HG03159 (cell line): Measurements from ENCODE around the gene IL18RAP.

ENCODE experiments used
- ATAC-seq: cut with Tn5 transposase; IDR thresholded peaks from one replicate; pipeline ENCODE4 v1.9.1; 2021; ENCODE audit warnings: mild to moderate bottlenecking, moderate library complexity; ENCODE audit not compliant: unreplicated experiment

The IL18RAP gene

DNA sequence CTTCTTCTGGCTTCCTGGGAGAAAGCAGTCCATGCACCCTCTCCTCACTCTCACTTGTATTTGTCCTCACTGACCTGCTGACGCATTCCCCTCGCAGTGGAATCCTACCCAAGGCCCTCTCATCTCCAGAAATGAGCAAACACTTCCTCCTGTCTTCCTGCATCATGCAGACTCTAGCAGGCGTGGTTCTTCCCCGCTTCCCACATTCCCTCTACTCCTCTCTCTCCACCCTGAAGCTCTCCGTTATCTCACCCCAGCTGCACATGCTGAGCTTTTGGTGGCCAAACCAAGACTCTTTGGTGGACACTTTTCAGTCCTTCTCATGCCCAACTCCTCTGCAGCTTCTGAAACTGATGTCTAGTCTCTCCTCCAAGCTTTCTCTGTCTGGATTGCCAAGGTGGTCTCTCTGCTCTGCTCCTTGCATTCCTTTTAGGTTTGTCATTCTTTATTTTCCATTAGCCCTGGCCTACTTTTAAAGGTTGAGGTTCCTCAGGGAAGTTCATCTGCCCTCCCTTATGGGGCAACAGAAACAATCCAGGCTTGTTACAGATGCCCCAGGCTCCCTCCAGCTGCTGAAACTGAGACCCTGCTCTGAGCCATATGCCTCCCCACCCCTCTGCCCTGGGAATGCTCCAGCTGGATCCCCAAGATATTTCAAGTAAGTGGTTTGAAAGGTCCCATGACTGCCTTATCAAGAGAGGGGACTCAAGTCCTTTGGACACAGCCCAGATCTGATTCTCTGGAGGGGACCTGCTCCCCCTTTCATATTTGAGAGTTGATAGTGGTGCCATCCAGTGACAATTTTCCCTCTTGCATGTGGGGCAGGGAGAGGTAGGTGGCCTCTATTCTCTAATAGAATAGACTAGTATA is 835 bp upstream of the IL18RAP start:
- no peak for ATAC-seq

DNA sequence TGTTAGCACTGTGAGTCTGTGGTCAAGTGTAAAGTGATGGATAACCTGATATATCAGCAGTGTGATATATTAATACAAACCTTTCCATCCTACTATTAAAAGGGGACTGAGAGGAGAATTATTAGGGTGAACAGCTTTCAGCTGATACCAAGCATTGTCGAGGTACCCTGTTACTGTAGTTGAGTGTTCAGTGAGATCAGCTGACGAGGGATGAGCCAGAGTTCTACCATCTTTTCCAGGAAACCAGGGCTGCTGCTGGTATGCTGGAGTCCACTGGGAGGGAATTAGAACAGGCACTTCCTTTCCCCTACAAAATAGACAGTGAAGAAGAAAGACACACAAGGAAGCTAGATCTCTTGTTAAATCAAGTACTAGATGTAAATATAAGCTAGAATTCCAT is 408 bp downstream of the IL18RAP start:
- no peak for ATAC-seq

DNA sequence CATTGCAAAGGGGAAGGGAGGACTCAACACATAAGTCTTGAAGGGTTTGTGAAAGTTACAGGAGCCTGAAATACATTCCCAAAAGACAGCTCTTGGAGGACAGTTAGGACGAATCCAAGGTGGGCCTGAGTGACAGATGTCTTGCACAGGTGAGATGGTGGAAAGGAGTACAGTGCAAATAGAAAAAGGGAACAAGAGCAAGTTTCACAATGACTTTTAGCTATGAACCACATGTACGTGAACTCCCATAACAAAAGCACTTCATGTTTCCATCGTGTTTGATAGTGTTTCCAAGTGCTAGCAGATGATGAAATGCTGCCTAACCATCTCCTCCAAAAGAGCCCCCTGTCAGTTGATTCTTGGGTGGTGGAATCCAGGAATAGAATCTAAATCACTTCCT is 1.8 kb downstream of the IL18RAP start:
- peak; percentile 89 for ATAC-seq

DNA sequence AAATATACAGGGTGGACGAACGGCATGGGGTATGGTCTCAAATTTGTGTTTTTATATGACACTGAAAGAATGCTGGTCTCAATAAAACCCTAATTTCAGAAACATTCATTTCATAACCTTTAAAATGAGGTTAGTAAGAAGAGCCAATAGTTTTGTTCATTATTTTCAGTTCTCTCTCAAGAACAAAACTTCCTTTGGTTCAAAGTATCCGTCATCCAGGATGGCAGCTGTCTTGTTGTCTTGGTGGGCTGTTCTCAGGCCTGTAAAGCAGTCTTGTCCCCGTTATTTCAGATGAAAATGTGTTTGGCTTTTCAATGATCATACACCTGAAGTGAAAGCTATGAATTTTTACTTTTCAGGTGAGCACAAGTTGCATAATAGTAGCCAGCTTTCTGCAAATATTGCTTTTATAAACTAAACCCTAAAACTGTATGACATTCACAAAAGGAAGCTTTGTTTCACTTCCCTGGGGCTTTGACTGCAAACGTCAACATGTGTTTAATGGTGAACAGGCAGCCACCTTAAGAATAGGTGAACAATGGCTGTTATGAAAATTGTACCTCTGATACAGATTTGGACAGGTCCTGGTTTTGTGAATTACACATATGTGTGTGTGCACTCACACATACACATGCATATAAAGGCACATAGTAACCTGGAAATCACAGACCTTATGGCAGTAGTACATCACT is 2.6 kb downstream of the IL18RAP start:
- ATAC-seq: peak; percentile 37

DNA sequence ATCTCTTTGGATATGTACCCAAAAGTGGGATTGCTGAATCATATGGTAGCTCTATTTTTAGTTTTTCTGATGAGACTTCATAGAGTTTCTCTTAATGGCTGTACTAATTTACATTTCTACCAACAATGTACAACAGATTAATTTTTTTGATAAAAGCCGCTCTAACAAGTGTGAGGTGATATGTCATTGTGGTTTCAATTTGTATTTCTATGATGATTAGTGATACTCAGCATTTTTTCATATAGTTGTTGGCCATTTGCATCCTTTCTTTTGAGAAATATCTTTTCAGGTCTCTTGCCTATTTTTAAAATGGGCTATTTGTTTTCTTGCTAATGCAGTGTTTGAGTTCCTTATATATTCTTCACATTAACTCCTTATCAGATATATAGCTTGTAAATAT is 4.3 kb downstream of the IL18RAP start:
- ATAC-seq: no peak

DNA sequence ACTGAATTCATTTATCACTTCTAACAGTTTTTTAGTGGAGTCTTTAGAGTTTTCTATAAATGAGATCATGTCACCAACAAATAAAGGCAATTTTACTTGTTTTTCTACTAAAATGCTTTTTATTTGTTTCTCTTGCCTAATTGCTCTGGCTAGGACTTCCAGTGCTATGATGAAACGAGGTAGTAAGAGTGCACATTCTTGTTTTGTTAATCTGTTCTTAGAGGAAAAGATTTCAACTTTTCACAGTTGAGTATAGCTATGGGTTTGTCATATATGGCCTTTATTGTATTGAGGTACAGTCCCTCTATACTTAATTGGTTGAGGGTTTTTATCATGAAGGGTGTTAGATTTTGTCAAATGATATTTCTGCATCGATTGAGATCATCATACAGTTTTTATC is 5.6 kb downstream of the IL18RAP start:
- ATAC-seq: no peak

DNA sequence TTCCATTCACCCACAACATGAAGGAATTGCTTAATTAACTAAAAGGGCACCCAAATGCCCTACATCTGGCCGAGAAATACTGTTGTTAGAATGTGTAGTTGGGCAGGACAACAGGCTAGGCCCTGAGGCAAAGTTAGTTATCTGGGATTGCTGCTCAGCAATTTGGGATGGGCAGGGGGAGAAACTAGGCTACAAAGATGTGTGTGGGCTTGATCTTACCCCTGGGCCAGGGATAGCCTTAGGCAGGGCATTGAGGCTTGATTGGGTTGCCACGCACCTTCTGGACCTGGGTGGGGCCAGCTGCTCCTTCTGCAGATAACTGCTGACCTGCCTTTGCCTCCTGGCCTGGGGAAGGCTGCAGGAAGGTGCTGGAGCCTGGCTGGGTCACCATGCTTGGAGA is 9.4 kb downstream of the IL18RAP start:
- no peak for ATAC-seq

DNA sequence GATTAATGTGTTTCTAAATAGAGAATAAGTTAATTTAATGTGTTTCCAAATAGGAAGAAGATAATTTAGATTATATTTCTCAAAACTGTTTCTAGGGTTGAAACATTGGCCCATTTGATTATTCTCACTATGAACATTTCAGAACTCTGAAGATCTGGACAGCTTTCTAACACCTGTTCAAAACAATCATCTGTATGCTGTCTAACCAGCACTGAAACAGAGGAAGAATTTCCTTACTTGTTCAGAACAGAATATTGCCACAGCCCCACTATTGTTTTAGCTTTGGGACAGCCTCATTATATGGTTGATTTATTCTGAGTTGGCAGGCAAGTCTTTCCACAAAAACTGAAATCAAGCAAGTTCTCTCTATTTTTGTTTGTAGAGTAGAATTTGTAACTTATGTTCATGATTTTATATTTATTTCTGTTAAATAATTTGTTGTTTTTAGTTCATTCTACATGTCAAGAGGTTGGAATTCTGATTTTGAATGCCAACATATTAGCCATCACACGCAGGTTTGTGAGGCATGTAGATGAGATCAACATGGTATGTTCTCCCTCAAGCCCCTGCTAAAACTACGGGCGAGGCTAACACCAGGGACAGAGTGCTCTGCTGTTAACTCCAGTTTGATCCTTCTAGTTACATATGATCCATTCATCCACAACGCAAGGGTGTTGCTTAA is 11.2 kb downstream of the IL18RAP start:
- no peak for ATAC-seq

DNA sequence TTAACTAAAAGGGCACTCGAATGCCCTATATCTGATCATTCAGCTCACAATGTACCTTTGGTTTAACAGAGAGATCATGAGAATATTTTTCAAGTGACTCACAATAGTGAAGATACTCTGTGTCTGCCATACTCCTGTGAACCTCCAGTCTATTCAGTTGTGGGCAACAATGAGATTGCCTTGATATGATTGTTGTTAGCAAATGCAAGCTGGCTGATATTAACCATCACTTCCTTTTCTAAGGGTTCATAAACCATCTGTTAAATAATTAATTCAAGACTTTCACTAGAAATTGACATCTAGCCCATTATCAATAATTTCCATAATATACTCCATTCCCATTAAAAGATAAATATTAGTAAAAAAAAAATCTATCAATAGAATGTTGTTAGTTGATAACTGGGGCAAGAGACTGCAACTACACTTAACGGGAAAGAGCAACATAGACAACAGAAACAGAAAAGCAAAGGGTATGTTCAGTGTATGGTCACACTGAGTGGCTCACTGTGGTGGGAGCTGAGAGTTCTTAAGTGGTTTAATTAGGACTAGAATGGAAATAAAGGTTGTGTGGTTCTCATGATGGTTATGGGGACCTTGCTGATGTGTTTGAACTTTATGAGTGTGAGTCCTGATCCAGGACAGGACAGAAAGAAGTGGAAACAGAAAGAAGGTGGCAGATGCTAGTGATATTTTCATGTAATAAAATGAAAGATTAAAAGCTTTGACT is 11.9 kb downstream of the IL18RAP start:
- peak; percentile 65 for ATAC-seq

DNA sequence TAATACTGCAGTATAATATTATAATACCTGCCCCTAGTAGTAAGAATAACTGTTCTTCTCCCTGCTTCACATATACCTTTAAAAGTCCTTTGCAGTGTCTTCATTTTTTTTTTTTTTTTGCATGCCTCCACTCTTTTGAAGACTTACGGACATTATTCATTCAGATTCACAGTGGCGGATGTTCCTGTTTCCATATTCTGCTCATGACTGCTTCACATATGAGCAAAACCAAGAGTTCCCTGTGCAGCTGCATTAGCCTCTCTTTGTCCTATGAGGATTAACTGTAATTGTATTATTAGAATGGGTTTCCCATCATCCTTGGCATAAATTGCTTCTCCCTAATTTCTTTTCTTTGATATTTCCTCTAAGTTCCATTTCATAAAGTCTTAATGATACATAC is 12.8 kb downstream of the IL18RAP start:
- no peak for ATAC-seq

DNA sequence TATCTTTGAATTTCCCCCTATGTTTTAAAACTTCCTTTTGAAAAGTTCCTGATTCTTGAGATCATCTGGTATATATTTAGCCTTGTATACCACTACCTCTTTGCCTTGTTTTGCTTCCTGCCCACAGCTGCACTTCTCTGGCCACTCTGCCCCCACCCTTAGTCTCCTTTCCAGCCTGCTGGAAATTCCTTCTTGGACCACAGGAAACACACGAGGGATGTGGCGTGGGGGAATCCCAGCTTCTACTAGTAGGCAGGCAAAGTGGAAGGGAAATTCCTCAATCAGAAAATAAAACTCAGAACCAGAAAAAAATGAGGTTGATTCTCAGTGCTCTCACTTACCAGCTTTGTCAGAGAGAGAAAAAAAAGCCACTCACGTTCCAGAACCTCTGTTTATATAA is 13.4 kb downstream of the IL18RAP start:
- no peak for ATAC-seq

DNA sequence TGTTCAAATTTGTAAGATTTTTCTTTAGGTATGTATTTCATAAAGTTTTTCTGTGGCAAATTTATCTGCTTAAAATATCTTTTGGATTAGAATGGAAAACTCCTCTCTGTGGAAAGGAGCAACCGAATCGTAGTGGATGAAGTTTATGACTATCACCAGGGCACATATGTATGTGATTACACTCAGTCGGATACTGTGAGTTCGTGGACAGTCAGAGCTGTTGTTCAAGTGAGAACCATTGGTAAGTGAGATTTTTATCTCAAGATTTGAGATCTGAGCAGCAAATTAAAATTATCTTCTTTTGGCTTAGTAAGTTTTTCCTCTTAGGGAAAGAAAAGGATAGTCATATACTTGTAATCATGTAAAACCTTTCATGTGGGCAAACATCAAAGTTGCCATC is 14.2 kb downstream of the IL18RAP start:
- no peak for ATAC-seq

DNA sequence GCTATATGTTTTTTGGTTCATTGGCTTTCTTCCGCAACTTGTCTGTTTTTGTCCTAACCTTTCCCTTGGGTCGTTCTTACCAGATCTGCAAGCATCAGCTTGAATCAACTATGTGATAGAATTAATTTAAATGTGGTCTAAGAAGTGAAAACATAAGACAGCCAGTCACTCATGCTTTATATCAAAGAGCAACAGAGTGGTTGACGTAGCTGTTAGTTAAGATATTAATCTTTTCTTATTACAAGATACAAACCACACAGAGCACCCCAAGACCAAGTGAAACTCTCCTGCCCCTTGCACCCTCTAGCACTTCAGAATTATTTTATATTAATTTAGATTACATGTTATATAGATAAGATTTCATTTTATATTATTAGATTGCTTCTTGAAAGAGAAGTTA is 15.2 kb downstream of the IL18RAP start:
- ATAC-seq: no peak

DNA sequence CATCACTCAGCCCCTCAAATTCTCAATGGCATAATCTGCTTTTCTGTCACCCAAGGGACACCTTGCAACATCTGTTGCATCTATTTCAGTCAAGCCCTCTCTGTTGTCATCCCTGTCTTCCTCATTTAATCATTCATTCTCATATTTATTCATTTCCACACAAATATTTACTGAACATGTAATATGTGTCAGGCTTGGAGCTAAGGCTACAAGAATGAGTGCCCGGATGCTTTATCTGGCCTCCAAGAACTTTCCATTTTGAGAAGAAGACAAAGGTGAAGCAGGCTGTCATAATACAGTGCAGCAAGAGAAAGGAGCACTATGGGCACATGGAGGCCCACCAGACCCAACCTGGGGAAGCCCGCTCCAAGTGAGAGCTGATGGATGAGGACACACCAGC is 15.6 kb downstream of the IL18RAP start:
- ATAC-seq: no peak

DNA sequence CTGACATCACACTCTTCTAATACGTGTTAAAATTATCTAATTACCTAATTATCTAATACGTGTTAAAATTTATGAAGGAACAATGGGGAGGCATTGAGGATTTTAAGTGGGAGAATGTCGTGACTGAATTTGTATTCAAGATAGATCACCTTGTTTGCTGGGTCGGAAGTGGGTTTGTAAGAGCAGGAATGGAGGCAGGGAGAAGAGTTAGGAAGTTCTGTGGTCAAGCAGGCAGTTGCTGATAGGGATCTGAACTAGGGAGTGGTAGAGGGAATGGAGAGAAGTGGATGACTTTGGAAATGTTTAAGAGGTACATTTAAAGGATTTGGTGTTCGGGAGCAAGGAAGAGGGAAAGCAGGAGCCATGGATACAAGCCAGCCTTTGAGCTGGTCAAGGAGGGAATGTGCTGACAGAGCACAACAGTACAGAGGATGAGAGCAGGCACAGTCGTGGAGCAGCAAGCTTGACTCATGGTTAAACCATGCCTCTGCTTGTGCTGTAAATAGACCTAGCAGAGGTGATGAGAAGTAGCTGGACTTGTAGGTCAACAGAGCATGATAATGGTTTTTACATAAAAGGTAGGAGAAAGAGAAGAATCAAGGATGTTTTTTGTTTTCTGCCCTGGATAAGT is 16.2 kb downstream of the IL18RAP start:
- ATAC-seq: no peak

DNA sequence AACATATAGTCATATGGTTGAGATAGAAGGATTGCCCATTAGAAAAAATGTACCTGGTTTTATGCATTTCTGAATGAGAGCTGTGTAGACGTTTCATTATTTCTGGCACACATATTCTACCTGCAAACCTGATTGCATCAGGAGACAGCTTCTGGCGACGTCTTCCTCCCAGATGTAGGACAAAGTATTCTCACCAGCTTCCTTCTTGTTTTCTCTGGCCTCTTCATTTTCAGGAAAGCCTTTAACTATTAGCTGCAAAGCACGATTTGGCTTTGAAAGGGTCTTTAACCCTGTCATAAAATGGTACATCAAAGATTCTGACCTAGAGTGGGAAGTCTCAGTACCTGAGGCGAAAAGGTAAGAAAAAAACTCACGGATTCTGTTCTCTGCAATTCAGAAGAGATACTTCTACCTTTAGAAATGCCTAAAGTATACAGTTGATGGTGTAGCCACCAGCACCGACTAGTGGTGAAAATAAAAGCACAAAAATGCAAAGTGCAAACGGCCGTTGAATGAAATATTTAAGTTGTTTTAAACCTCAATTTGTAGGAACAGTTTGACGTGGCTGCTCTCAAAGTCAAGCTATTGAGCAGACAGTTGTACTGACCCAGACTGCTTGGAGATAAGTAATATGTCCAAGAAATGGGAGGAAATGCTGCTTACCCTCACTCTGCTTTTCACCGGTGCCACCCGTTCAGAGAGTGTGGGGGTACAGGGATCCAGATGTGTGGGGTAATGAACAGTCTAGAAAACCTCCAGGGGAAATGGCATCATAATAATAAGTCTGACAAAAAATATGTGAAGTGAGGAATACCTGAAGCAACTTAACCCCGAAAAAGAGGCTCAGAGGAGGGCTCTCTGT is 20.2 kb downstream of the IL18RAP start:
- no peak for ATAC-seq

DNA sequence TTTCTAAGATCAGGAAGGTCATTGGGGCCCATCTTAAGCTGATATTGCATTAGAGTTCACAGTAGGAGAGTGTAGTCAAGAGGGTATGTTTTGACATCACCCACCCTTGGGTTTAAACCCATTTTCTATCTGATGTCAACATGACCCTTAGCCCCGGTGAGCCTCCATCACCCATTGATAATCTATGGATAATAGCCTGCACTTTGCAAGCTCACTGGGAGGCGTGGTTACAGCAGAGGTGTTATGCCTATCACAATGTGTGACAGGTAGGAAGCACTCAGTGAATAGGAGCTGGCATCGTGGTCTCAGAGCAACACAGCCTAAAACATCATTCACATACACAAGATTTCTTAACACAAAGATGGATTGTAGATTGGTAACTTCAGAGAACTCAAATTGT is 21.3 kb downstream of the IL18RAP start:
- ATAC-seq: no peak

DNA sequence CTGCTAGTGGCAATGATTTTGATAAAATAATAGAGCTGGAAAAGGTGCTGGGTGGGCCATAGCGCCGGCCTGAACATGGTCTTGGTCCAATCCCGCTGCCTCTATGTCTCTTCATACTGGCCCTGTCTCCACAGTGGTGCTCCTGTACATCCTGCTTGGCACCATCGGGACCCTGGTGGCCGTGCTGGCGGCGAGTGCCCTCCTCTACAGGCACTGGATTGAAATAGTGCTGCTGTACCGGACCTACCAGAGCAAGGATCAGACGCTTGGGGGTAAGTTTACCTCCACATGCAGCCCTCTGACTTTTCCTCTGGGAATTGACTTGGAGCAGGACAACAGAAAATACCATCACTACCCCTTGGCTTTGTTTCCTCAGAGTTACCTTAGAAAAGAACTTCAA is 24.0 kb downstream of the IL18RAP start:
- no peak for ATAC-seq

DNA sequence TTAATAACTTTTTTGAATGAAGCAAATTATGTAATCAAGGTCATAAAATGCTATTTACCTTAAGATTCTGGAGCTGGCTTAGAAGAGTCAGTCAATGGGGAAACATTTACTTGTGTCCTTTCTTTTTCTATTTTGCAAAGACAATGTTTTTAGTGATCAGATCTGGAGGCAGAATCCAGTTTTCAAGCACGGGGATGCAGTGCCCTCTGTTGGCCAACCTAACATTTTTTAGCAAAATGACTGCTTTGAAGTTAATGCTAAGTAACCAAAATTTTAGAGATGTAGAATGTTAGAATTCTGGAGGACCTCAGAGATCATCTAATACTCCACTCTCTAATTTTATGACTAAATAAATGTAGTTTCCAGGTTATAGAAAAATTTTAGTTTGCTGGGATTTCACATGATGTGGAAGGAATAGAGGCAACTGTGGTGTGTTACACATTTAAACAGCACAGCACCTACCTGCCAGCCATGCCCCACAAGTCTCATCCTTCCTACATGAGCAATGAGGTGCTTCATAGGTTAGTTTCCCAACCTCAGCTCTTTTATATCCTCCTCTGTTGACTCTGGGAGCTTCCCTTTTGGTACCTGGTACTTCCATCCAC is 26.5 kb downstream of the IL18RAP start:
- ATAC-seq: no peak
